Liver (tissue), 3 donors: ENCODE measurements around the gene HMX3.

ENCODE experiments used
- EGR1 ChIP-seq, 2 donors: IDR thresholded peaks; 2 replicates each; pipeline ENCODE4 v1.6.1; 2016 to 2018; ENCODE audit warnings: antibody characterized with exemption in 2 of 2, low read depth in 2 of 2
- GABPA ChIP-seq, 2 donors: IDR thresholded peaks in 1 of 2; conservative IDR thresholded peaks in 1 of 2; 2 replicates each; pipeline ENCODE4 v1.6.1; 2016; ENCODE audit warnings: antibody characterized with exemption in 2 of 2, mild to moderate bottlenecking in 1 of 2, moderate library complexity in 1 of 2
- HNF4A ChIP-seq, 2 donors: conservative IDR thresholded peaks; 2 replicates each; pipeline ENCODE4 v1.6.1; 2016; ENCODE audit warnings: antibody characterized with exemption in 2 of 2, mild to moderate bottlenecking in 2 of 2
- JUND ChIP-seq, 2 donors: IDR thresholded peaks; 2 replicates each; pipeline ENCODE4 v1.6.1; 2016; ENCODE audit warnings: antibody characterized with exemption in 2 of 2
- RAD21 ChIP-seq, 2 donors: IDR thresholded peaks; 2 replicates each; pipeline ENCODE4 v1.6.1; 2016; ENCODE audit warnings: antibody characterized with exemption in 2 of 2, mild to moderate bottlenecking in 2 of 2
- SP1 ChIP-seq: IDR thresholded peaks from 2 replicates; pipeline ENCODE4 v1.6.1; 2018; ENCODE audit warnings: antibody characterized with exemption, mild to moderate bottlenecking
- TAF1 ChIP-seq: conservative IDR thresholded peaks from 2 replicates; pipeline ENCODE4 v1.6.1; 2016; ENCODE audit warnings: antibody characterized with exemption, mild to moderate bottlenecking
- YY1 ChIP-seq: IDR thresholded peaks from 2 replicates; pipeline ENCODE4 v1.6.1; 2016; ENCODE audit warnings: antibody characterized with exemption, mild to moderate bottlenecking
- TF ChIP-seq, protein P1 (sequence below): fragments of 150-350 bp; IDR thresholded peaks from 2 replicates; pipeline ENCODE4 v1.5.1; 2017; ENCODE audit warnings: improper control_type of control experiment, low read depth, low read length; ENCODE audit not compliant: missing input control
- TF ChIP-seq, protein P2 (sequence below): IDR thresholded peaks from 2 replicates; pipeline ENCODE4 v1.6.1; 2016; ENCODE audit warnings: antibody characterized with exemption
- TF ChIP-seq, protein P3 (sequence below): IDR thresholded peaks from 2 replicates; pipeline ENCODE4 v1.6.1; 2016; ENCODE audit warnings: antibody characterized with exemption, mild to moderate bottlenecking
- TF ChIP-seq, protein P4 (sequence below): IDR thresholded peaks from 2 replicates; pipeline ENCODE4 v1.6.1; 2016; ENCODE audit warnings: antibody characterized with exemption
- TF ChIP-seq, protein P5 (sequence below): IDR thresholded peaks from 2 replicates; pipeline ENCODE4 v1.6.1; 2016; ENCODE audit warnings: antibody characterized with exemption
- donor health status: healthy.
- donor health status: healthy.

DNA sequence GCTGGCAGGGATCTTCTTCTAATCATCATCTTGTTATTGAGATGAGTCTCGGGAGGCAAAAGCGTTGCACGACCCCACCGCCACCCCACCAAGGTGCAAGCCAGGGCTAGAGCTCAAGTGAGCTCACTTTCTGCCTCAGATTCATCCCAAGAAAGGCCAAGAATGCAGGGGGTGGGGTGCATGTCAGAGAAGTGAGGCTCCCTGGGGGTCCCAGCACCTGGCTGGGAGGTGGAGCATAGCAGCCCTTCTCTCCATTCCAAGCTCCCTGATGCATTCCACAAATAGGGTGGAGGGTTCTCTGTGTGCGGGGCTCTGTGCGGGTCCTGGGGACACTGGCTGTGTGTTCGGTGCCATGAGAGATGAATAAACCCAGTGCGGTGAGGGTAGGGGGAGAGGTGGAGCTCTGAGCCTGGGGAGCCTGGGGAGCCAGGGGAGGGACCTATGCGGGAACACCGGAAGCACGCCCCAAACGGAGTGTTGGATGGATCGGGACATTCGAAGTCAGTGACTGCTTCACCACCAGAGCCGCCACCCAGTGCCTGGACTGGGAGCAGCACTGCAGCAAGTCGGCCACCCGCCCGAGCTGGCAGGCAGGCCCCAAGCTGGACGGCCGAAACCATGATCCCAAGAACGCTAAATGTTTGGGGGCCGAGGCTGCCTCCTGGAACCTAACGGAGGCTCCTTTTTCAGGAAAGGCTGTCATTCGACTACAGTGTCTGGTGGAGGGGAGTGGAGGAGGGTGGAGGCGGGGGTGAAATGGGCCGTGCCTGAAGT lies 17.9 kb upstream of the HMX3 start:
- TF ChIP-seq, protein P1, sequence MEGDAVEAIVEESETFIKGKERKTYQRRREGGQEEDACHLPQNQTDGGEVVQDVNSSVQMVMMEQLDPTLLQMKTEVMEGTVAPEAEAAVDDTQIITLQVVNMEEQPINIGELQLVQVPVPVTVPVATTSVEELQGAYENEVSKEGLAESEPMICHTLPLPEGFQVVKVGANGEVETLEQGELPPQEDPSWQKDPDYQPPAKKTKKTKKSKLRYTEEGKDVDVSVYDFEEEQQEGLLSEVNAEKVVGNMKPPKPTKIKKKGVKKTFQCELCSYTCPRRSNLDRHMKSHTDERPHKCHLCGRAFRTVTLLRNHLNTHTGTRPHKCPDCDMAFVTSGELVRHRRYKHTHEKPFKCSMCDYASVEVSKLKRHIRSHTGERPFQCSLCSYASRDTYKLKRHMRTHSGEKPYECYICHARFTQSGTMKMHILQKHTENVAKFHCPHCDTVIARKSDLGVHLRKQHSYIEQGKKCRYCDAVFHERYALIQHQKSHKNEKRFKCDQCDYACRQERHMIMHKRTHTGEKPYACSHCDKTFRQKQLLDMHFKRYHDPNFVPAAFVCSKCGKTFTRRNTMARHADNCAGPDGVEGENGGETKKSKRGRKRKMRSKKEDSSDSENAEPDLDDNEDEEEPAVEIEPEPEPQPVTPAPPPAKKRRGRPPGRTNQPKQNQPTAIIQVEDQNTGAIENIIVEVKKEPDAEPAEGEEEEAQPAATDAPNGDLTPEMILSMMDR = no peak
- TF ChIP-seq, protein P2, sequence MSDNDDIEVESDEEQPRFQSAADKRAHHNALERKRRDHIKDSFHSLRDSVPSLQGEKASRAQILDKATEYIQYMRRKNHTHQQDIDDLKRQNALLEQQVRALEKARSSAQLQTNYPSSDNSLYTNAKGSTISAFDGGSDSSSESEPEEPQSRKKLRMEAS = no peak
- TF ChIP-seq GABPA (IDR thresholded peaks at IDR 0.05 in 1 of 2, conservative IDR thresholded peaks at IDR 0.05 in 1 of 2) (no peak), HNF4A (conservative IDR thresholded peaks at IDR 0.05) (no peak), YY1 (no peak), SP1 (no peak), EGR1 (IDR thresholded peaks at IDR 0.05; ENCODE audit: low read depth in 2 of 2) (no peak), RAD21 (IDR thresholded peaks at IDR 0.05) (no peak), TAF1 (no peak), JUND (IDR thresholded peaks at IDR 0.05) (no peak)
- TF ChIP-seq, protein P3, sequence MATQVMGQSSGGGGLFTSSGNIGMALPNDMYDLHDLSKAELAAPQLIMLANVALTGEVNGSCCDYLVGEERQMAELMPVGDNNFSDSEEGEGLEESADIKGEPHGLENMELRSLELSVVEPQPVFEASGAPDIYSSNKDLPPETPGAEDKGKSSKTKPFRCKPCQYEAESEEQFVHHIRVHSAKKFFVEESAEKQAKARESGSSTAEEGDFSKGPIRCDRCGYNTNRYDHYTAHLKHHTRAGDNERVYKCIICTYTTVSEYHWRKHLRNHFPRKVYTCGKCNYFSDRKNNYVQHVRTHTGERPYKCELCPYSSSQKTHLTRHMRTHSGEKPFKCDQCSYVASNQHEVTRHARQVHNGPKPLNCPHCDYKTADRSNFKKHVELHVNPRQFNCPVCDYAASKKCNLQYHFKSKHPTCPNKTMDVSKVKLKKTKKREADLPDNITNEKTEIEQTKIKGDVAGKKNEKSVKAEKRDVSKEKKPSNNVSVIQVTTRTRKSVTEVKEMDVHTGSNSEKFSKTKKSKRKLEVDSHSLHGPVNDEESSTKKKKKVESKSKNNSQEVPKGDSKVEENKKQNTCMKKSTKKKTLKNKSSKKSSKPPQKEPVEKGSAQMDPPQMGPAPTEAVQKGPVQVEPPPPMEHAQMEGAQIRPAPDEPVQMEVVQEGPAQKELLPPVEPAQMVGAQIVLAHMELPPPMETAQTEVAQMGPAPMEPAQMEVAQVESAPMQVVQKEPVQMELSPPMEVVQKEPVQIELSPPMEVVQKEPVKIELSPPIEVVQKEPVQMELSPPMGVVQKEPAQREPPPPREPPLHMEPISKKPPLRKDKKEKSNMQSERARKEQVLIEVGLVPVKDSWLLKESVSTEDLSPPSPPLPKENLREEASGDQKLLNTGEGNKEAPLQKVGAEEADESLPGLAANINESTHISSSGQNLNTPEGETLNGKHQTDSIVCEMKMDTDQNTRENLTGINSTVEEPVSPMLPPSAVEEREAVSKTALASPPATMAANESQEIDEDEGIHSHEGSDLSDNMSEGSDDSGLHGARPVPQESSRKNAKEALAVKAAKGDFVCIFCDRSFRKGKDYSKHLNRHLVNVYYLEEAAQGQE = no peak
- TF ChIP-seq, protein P4, sequence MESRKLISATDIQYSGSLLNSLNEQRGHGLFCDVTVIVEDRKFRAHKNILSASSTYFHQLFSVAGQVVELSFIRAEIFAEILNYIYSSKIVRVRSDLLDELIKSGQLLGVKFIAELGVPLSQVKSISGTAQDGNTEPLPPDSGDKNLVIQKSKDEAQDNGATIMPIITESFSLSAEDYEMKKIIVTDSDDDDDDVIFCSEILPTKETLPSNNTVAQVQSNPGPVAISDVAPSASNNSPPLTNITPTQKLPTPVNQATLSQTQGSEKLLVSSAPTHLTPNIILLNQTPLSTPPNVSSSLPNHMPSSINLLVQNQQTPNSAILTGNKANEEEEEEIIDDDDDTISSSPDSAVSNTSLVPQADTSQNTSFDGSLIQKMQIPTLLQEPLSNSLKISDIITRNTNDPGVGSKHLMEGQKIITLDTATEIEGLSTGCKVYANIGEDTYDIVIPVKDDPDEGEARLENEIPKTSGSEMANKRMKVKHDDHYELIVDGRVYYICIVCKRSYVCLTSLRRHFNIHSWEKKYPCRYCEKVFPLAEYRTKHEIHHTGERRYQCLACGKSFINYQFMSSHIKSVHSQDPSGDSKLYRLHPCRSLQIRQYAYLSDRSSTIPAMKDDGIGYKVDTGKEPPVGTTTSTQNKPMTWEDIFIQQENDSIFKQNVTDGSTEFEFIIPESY = no peak
- TF ChIP-seq, protein P5, sequence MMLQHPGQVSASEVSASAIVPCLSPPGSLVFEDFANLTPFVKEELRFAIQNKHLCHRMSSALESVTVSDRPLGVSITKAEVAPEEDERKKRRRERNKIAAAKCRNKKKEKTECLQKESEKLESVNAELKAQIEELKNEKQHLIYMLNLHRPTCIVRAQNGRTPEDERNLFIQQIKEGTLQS = no peak
